NCI-H2227 (cell line): Measurements from ENCODE around the gene DNPH1.
A peak's percentile ranks its signal among the peaks of the same experiment; 100 is the strongest.

Experiments
- DNase-seq: peaks from one replicate; lab custom pipeline; 2025; ENCODE audit not compliant: unreplicated experiment; lab: John Stamatoyannopoulos, UW

DNPH1 gene

DNA sequence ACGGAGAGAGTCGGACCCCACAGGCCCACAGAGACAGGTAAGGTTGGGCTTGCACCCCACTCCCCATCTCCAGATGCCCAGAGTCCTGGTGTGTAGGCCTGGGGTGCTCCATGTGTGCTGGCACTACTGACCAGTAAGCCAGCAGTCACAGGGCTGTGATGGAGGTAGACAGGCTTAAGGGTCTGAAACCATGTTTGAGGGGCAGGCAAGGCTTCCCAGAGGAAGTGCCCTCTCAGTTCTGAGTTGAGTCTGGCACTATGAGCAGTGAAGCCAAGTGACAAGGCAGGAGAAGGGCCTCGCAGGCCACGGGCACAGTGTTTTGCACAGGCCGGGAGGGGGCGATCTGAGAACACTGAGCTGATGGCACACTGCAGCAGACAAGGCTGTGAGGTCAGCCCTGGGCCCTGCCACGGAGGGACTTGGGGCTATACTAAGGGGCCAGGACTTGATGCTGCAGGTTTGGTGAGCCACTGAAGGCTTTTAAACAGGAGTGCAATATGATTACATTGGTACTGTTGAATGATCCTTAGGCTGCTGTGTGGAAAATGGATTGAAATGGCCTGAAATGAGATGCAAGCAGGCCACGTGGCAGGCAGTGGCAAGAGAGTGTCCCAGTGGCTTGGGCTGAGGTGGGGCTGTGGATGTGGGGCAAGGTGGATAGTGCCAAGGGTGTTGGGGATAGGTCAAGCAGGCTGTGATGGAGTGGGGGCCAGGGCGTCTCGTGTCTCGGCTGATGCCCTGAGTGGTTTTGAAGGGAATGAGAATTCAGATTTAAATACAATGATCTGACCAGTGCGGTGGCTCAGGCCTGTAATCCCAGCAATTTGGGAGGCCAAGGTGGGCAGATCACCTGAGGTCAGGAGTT lies 34.3 kb upstream of the DNPH1 start:
- DNase-seq, result peak; percentile 29

DNA sequence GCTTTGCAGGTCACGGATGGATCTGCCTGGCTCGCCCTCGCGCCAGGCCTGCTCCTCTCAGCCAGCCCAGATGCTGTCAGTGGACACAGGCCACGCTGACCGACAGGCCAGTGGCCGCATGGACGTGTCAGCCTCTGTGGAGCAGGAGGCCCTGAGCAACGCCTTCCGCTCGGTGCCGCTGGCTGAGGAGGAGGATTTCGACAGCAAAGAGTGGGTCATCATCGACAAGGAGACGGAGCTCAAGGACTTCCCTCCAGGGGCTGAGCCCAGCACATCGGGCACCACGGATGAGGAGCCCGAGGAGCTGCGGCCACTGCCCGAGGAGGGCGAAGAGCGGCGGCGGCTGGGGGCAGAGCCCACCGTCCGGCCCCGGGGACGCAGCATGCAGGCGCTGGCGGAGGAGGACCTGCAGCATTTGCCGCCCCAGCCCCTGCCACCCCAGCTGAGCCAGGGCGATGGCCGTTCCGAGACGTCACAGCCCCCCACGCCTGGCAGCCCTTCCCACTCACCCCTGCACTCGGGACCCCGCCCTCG lies 33.6 kb upstream of the DNPH1 start:
- DNase-seq, result no peak

DNA sequence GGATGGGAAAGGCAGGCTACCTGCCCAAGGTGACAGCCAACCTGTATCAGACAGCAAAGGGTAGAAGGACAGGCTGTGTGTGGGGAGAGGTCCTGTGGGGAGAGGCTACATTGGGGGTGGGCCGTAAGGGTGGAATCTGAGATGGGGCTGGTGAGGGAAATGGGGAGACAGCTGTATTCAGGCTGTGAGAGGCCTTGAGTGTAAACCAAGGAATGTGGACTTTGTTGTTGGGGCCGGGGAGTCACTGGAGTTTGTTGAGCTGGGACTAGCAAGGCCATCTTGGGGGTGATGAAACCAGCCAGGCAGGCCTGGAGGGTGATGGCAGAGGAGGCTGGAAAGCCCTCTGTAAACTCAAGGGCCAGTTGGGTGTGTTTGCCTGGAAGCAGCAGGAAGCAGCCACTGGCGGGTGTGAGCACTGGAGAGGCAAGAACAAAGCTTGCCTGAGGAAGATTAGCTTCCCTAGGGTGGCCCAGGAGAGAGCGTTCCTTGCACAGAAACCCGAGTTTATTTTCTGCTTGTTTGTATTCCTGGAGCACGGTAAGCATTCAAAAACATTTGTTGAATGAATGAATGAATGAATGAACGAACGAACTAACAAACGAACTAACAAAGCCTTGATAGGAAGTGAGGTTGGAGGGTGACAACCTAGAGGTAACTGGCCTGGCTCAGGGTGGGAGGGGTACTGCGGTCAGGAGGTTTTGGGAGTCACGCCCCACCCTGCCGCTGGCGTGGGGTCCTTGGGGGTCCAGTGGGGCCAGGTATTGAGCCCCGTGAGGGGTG lies 32.9 kb upstream of the DNPH1 start:
- DNase-seq, result no peak

DNA sequence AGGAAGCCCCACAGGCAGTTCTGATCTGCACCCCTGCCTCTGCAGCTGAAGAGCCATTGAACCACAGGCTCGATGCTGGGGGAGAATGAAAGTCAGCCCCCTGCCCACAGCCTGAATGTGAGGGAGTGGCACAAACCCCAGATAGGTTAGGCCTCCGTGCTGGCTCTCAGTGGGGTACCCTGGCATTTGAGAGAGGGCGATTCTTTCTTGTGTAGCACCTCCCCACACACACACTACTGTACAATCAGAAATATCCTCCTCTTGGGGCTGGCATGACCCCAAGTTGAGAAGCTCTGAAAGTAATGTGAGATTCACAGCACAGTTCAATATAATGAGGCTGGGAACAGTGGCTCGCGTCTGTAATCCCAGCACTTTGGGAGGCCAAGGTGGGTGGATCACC lies 31.9 kb upstream of the DNPH1 start:
- DNase-seq, result no peak

DNA sequence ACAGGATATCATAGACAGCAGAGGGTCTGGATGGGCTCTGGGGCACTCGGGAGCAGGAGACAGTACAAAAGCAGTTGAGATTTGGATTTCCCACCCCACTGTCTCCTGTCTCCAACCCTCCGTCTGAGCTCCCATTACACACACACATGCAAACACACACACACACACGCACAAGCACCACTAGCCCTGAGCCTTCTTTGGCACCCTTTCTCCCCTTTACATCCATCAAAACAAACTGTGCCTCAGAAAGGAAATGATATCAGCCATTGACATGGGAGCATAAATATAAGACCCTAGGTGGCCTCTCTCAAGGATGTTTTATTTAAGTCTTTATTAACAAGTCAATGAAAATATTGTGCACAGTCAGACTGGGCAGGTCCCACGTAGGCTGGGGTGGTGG lies 31.5 kb upstream of the DNPH1 start:
- no peak for DNase-seq

DNA sequence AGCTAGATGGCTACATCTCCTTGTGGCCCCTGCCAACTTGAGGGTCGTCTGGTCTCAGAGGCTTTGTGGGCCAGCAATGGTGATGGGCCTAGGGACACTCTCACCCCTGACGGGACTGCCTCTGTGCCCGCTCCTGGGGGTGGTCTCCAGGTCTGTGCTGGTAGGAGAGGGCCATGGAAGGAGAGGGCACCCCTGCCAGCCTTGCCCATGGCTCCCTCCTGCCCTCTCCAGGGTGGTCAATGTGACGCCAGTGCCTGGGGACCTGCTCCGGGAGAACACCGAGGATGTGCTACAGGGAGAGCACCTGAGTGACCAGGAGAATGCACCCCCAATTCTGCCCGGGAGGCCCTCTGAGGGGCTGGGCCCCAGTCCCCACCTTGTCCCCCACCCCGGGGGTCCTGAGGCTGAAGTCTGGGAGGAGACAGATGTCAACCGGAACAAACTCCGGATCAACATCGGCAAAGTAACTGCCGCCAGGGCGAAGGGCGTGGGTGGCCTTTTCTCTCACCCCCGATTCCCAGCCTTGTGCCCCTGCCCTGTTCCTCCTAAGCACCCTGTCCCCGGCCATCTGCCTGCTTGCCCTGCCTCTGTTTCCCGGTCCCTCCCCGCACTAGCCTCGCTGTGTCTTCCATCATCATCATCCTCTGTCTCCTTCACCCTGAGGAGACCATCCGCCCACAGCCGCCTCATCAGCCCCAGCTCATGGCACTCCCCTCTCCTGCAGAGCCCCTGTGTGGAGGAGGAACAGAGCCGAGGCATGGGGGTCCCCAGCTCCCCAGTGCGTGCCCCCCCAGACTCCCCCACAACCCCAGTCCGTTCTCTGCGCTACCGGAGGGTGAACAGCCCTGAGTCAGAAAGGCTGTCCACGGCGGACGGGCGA lies 29.8 kb upstream of the DNPH1 start:
- no peak for DNase-seq

DNA sequence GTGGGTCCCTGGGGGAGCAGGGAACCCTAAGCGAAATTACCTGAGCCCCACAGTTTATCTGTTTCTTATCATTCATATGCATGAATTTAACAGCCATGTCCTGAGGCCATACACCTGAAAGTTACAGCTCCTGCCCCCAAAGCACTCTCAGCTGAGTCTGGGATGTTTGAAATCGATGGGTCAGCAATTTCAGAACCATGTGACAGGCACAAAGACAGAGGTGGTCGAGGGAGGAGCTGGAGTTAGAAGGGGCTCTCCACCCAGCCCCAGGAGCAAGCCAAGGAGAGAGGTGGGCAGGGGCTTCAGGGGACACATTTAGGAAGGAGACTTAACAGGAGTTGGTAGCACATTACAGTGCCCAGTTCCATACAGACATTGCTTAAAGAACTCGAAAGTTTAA lies 28.9 kb upstream of the DNPH1 start:
- DNase-seq, result no peak

DNA sequence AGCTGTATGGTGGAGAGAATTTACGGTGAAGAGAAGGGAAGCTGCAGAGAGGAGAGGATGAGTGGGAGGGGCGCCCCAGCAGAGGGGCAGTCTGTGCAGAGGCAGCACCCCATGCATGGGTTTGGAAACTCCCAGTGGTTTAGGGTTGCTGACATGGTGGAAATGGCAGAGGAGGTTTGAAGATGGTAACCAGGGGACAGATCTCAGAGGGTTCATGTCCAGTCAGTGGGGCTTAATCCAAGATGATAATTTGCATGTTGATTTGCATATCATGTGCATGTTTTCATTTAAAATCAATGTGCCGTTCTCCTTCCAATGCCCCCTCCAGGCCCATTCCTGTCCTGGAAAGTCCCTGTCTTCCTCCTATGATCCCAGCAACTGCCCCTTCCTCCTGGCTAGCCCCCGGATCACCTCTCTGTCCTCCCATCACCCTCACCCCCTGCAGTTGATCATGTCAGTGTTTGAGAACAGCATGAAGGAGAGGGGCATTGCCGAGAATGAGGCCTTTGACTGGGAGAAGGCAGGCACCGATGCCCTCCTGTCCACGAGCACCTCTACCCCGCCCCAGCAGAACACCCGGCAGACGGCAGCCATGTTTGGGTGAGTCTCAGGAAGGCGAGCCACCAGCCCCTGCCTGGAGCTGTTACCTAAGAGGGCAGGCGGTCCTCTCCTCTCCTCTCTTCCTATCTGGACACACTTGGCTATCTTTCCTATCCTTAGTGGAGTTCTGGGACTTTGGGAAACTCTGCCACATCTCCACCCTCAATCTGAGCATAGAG lies 28.3 kb upstream of the DNPH1 start:
- DNase-seq, result no peak

DNA sequence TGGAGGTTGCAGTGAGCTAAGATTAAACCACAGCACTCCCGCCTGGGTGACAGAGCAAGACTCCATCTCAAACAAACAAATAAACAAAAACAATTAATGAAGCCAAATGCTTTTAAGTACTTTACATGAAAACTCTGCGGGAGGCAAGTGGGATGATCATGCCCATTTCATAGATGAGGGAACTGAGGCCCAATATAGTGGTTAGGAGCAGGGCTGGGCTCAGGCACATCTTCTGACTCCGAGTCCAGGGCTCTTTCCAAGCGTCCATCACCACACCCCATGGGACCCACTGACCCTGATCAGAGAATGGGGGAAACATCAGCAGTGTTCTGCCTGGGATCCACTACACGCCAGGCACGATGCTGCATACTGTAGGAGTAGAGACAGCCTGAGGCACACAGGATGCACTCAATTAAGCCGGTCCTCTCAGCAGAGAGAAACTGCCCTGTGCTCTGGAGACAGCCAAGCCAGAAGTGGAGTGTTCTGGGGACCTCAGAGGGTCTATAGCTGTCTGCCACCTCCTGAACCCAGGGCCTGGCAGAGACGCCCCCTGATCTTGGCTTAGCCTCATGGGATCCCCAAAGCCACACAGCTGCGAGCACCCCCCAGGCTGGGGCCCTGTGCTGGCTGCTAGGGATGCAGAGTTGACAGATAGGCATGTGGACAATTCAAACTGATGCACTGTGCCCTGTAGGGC lies 27.5 kb upstream of the DNPH1 start:
- no peak for DNase-seq

DNA sequence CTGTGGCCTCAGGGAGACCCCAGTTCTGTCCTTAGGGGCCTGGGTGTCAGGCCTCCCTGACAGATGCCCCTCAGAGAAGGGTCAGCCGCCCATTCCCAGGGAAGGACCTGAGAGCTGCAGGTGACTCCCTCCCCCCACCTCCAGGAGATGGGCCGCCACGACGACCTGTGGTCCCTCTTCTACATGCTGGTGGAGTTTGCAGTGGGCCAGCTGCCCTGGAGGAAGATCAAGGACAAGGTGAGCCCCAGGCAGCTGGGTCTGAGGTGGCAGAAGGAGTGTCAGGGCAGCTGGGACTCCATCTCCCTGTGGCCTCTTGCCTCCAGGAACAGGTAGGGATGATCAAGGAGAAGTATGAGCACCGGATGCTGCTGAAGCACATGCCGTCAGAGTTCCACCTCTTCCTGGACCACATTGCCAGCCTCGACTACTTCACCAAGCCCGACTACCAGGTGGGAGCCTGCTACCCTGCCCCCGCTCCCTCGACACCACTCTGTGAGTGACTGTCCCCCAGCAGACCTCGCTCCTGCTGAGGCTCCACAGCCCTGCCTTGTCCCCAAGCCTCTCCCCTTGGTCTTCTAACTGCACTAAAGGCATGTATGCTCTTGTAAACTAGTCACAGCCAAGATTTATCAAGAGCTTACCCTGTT lies 26.2 kb upstream of the DNPH1 start:
- DNase-seq, result no peak

DNA sequence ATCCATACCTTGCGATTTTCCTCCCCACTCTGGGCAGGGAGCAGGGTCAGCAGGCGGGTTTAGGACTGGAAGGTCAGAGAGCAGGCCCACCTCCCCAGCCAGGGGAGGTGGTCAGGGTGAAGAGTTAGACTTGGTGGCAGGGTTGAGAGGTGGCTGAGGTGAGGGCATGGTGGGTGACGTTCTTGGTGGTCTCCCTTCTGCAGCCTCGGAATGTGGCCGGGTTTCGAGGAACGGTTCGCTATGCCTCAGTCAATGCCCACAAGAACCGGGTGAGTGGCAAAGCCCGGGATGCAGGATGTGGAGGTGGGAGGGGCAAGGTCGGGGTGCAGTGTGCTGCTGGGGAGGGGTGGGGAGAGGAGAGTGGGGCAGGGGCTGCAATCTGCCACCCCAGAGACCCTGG lies 25.6 kb upstream of the DNPH1 start:
- no peak for DNase-seq

DNA sequence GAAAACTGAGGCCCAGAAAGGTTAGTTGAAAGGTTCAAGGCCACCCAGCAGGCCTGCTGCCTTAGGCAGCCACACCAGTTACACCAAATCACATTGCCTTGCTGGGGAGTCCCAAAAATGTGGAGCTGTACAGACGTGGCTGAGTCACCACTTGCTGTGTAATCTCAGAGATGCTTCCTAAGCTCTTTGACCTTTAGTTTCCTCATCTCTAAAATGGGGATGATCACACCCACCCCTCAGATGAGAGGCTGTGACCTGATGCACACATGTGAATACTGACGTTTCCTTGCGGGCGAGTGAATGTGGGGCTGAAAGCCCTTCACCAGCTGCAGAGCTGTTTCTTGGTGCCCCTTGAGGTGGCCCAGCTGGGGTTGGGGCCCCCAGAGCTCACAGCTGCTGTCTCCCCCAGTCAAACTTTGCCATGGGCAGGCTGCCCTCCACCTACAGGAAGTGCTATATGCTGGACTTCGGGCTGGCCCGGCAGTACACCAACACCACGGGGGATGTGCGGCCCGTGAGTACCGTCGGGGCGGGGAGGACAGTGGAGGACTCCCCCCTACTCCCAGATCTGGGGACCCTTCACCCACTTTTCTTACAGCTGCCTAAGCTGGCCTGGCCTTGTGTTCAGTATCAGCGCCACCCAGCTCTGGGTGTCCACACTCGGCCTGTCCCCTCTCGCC lies 25.0 kb upstream of the DNPH1 start:
- no peak for DNase-seq

DNA sequence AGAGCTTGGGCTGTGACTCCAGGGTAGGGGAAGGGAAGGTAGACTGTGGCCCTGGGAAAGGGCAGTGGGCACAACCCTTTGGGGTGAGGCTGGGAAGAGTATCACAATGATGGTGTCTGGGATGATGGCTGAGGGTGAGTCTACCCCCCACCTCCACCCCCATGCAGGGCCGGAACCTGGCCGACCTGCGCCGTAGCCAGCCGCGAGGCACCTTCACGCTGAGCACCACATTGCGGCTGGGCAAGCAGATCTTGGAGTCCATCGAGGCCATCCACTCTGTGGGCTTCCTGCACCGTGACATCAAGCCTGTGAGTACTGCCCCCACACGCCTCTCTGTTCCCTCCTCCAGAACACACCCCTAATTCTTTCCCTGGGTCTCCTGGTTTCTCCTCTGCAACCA lies 24.1 kb upstream of the DNPH1 start:
- no peak for DNase-seq

DNA sequence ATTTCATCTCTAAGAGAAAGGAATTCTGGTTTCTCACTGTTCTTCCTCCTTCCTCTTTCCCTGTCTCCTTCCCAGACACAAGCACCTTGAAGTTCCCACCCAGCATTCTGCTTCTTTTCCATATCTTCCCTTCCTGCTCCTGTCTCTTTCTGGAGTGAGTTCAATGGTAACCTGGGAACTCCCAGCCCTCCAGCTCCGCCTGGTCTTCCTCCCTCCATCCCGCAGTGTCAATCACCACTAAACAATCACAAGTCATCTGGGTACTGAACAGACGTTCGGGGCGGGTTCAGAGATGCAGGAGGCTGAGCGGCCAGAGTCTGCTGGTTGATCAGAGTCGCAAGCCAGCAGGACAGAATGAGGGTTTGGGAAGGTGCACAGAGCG lies 21.7 kb upstream of the DNPH1 start:
- peak; percentile 60 for DNase-seq

DNA sequence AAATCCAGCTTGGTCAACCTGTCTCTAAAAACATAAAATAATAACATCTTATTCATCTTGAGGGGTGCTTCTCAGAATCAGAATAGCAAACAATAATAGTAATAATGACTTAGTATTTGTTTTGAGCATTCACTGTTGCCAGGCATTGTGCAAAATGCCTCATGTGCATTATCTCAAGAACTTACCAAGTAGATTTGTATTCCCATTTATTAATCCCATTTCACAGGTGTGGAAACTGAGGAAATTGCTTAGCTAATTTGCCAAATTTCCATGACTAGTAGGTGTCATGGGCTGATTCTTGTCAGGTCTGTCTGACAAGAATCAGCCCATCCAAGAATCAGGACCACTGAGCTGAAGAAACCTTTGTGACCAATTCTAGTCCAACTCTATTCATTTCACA lies 19.5 kb upstream of the DNPH1 start:
- DNase-seq, result no peak

DNA sequence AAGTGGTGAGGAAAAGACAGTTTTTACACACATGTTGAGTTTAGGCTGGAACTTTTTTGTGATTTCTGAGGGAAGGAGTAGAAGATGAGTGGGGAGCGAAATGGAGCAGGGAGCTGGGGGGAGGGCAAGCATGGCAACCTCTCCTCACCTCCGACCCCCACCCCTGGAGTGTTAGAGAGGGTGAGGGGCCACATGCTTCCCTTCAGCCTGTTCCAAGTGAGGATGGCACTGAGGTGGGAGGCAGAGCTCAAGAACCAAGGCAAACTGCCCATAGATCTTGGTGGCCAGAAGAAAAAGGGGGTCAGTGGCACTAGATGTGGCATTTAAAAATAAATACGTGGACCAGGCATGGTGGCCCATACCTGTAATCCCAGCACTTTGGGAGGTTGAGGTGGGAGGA lies 18.8 kb upstream of the DNPH1 start:
- DNase-seq, result no peak

DNA sequence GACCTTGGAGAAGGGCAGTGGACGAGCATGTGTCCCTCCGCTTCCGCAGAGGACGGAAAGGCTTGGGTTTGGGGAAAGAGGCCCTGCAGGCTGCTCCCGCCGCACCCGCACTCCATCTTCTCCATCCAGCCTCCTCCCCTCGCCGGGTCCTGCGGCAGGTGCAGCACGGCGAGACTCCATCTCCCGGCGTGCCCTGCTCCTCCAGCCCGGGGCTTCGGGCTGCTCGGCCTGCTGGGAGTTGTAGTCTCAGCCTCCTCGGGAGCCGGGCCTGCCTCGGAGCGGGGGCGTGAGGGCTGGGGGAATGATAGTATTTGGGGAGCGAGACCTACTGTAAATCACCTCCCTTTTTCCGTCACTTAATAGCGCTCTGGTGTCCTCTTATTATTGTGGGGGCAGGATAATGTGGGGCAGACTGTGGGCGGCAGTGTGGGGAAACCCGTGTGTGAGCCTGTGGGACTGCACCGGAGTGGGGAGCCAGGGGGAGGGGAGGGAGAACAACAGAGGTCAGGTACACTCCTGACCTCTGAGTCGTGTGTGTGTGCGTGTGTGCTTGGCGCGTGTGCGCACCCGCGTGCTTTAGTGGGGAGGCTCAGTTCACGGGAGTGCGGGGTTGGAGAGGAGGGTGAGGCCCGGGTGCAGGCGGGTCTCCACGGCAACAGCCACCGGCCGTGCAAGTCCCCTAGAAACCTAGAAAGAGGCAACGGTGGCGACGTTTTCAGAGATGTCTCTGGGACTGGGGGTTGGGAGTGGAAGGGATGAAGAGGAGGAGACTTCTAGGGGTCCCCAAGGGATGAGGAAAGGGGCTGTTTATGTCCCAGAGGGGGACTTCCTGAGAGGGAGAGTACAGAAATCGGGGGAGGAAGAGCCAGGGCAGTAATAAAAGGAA lies 18.1 kb upstream of the DNPH1 start:
- peak; percentile 83 for DNase-seq
